Esophagus muscularis mucosa (tissue), 4 donors: ENCODE data around the gene CCNQ.

ENCODE experiments used
- CTCF ChIP-seq, 3 experiments: fragments of 200-600 bp in 2 of 3; fragments of 450-650 bp in 1 of 3; sonication (generic) in 2 of 3; IDR thresholded peaks; one replicate each; pipeline ENCODE4 v1.5.1; 2017 to 2019; ENCODE audit warnings: antibody characterized with exemption in 3 of 3, mild to moderate bottlenecking in 2 of 3, moderate library complexity in 1 of 3
- EP300 ChIP-seq: sonication (generic); formaldehyde crosslinking; IDR thresholded peaks from one replicate; pipeline ENCODE4 v1.6.1; 2017; ENCODE audit warnings: antibody characterized with exemption
- POLR2A ChIP-seq: fragments of 450-650 bp; IDR thresholded peaks from one replicate; pipeline ENCODE4 v1.6.1; 2017; ENCODE audit warnings: antibody characterized with exemption, moderate library complexity, mild to moderate bottlenecking, low read depth
- POLR2AphosphoS5 ChIP-seq, 2 donors: sonication (generic); formaldehyde crosslinking; IDR thresholded peaks; one replicate each; pipeline ENCODE4 v1.6.1; 2017; ENCODE audit warnings: antibody characterized with exemption in 2 of 2

GRCh38 chrX:153636716-153637115, 37.8 kb upstream of the CCNQ start:
- no peak for TF ChIP-seq CTCF (IDR thresholded peaks at IDR 0.05)
- TF ChIP-seq POLR2A = no peak
- TF ChIP-seq POLR2AphosphoS5 (IDR thresholded peaks at IDR 0.05) = no peak
- TF ChIP-seq EP300 = no peak
